Globus pallidus (tissue), 1 donor: ENCODE measurements around the gene TMEM244.
"Not testable (repeated sequence)": the region's sequence is repeated elsewhere in the genome, so short reads cannot be mapped to it uniquely, and the experiment has no call there.

ENCODE experiments used
- DNase-seq: peaks from one replicate; pipeline ENCODE4 v3.0.0-alpha.2; 2015; ENCODE audit warnings: low spot score

The TMEM244 gene

GRCh38 chr6:129866688-129867087, 5.6 kb upstream of the TMEM244 start:
- no peak for DNase-seq

DNA sequence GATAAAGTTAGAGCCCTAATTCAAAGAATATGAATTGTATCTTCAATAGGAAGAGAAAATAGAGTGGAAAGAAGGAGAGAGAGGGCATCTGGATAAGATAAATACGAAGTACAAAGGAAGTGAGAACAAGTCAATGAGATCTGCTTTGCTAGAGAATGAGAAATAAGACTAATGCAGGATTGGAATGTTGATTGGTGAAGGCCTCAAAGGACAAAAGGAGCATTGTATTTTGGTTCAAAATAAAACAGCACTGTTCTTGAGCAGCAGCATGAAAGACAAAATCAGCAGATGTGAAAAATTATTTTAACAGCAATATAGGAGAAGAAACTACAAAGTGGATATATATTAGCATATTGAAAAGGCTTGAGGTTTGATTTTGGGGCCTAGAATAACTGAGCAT, 5.1 kb upstream of the TMEM244 start:
- peak; percentile 86 for DNase-seq

DNA sequence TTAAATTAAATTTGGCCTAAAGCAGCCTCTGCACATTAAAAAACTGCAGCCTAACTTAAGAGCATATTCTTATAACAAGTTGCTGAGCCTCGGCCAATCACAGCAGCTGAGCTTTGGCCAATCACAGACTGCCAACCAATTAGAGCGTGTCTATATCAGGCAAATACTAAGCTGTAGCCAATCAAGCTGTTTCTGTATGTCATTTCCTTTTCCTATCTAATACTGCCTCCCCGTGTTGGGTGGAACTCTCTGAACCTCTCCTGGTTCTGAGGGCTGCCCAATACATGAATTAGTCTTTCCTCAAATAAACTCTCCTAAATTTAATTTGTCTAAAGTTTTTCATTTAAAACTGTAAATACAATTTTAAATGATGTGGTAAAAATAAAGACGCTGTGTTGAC, 3.9 kb upstream of the TMEM244 start:
- DNase-seq = no peak

DNA sequence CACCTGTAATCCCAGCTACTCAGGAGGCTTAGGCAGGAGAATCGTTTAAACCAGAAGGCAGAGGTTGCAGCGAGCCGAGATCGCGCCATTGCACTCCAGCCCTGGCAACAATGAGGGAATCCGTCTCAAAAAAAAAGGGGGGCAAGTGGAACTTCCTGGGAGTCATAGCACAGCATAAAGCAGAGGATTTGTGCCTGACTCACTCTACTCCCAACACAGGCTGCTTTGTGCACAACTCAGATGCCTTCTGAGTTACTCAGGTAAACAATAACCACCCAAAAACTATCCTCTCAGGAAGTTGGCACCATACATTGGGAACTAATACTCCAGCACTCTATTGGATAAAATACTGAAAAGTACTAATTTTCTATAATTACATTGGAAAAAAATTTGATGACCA, 2.5 kb upstream of the TMEM244 start:
- no peak for DNase-seq

GRCh38 chr6:129859524-129859923, 1.6 kb downstream of the TMEM244 start:
- DNase-seq = no peak

GRCh38 chr6:129857838-129858237, 3.3 kb downstream of the TMEM244 start:
- no peak for DNase-seq

- no peak for DNase-seq
Observed at GRCh38 chr6:129853996-129854711, 7.0 kb downstream of the TMEM244 start.

DNA sequence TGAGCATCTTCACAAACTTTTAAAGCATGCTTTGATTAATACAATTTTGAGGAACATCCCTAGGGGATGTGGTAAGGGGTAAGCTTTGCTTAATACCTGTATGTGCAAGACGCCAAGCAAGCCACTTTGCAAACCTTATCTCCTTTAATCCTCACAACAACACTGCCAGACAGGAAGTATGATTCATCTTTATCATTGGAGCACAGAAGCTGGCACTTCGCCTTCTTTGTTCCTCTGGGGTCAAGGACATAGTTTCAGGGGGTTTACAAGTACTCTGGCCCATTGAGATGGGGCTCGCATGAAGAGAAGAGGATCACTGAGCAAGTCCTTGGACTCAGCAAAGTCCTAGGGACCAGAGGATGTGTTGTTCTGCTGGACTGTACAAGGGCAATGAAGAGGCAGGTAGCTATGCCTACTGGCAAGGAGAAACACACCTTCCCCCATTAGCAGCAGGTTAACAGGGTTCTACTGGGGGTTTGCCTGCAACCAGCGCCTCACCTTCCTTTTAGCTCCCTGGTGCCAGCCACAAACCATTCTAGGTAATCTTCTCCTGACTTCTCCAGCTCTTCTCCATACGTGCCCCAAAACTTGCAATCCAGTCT, 8.8 kb downstream of the TMEM244 start:
- DNase-seq = no peak

GRCh38 chr6:129849456-129849855, 11.7 kb downstream of the TMEM244 start:
- no peak for DNase-seq

DNA sequence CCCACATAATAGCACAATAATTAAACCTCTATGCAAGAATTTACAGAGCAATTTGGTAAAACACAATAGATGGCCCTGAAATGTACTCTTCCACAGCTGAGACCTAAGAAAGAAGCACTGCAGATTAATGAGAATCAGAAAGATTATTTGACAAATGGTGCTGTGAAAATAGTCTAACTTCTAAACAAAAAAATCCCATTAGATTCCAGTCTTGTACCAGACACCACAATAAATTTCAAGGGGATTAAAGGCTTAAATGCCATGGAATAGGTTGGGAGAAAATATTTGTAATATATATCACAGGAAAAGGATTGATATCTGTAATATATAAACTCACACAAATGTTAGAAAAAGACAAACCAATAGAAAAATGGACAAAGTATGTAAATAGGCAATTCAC, 14.4 kb downstream of the TMEM244 start:
- no peak for DNase-seq

- no peak for DNase-seq
Observed at GRCh38 chr6:129845696-129846095, 15.4 kb downstream of the TMEM244 start.

- no peak for DNase-seq
Observed at GRCh38 chr6:129844118-129844891, 16.8 kb downstream of the TMEM244 start.

DNA sequence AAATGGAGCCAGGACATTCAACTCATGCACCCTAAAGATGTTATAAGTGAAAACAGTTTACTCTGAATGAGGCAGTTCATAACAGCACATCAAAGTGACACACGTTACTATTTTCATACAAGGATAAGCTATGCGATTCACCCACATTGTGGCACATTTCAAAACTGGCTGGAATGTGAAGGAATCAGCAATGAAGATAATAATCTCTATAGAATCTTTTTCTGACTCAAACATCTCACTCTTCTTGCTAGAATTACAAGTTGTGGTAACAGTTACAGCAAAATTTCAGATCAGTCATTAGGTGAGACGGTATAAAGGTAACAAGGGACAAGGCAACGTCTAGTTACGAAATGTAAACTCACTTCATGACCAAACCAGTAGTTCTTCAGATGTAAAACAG, 17.5 kb downstream of the TMEM244 start:
- DNase-seq = no peak

- no peak for DNase-seq
Observed at GRCh38 chr6:129842881-129843409, 18.2 kb downstream of the TMEM244 start.

- no peak for DNase-seq
Observed at GRCh38 chr6:129842137-129842536, 19.0 kb downstream of the TMEM244 start.

DNA sequence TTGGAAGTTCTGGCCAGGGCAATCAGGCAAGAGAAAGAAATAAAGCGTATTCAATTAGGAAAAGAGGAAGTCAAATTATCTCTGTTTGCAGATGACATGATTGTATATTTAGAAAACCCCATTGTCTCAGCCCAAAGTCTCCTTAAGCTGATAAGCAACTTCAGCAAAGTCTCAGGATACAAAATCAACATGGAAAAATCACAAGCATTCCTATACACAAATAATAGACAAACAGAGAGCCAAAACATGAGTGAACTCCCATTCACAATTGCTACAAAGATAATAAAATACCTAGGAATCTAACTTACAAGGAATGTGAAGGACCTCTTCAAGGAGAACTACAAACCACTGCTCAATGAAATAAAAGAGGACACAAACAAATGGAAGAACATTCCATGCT, 21.6 kb downstream of the TMEM244 start:
- DNase-seq = not testable (repeated sequence)

DNA sequence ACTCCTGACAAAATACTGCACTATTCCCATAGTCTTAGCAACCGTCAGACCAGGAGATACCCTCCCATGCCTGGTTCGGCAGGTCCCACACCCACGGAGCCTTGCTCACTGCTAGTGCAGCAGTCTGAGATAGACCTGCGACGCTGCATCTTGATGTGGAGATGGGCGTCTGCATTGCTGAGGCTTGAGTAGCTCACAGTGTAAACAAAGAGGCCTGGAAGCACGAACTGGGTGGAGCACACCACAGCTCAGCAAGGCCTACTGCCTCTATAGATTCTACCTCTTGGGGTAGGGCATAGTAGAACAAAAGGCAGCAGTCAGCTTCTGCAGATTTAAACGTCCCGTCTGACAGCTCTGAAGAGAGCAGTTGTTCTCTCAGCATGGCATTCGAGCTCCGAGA, 25.4 kb downstream of the TMEM244 start:
- no peak for DNase-seq

GRCh38 chr6:129832299-129832698, 28.8 kb downstream of the TMEM244 start:
- DNase-seq = no peak

- no peak for DNase-seq
Observed at GRCh38 chr6:129828229-129828628, 32.9 kb downstream of the TMEM244 start.

DNA sequence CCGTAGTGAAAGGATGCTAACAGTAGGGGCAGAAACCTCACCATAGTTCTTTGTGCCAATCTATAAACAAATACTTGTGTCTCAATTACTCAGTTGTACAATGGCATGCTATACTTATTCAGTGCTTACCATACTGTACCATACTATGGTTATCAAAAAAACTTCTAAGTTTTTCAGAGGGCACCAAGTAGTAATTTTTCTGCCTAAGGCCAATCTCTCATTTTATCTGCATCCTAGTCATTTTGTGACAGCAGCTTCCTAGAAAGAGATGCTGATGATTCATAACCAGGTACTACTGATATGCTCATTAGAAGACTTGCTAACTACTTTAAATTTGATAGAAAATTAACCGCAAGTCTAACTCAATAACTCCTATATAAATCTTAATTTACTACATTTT, 42.9 kb downstream of the TMEM244 start:
- DNase-seq = no peak

DNA sequence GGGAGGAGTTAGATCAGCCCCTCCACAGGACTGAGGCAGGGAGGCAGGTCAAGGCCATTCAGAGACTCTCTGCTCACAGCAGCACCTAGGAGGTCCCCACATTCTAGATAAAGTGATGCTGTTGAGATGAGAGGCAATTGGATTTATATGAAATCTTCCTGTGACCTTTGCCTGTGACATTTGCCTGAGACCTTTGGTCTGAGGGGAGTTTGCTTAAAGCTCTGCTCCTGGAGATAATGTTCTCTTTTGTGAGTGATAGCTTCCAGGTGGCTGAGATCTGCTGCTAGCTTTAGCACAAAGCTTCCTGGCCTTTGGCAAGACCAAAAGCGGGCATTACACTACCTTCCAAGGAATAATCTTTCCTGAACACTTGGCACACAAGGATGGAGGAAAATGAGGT, 43.3 kb downstream of the TMEM244 start:
- DNase-seq = no peak

DNA sequence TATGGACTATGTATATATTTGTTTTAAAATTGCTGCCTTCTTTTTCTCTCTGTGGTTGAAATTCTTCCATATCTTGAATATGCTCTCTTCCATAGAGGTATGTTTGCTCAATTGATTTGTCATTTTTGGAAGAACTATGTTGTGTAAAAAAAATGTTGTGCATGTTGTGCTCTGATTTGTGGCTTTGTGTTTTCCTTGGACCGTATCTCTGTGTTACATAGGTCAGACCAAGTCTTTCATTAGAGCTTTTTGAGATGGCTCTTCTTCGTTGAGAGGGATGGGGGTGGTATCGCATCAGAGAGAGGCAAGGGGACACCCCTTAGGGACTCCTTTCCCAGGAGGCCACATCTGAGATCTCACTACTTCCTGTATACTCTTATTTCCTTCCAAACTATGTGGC, 43.8 kb downstream of the TMEM244 start:
- no peak for DNase-seq
